Activated CD4-positive, alpha-beta T cell treated with anti-CD3 and anti-CD28 coated beads, Interleukin-2, amount 50 U/mL, for 1 hour (primary cell): ENCODE measurements around the gene BMPR1A.
"Not testable (repeated sequence)": the region's sequence is repeated elsewhere in the genome, so short reads cannot be mapped to it uniquely, and the experiment has no call there.

Source experiments
- DNase-seq: peaks from one replicate; pipeline ENCODE4 v3.0.0-alpha.2; 2020

BMPR1A gene

GRCh38 chr10:86851328-86852207, 95.1 kb downstream of the BMPR1A start:
- no peak for DNase-seq

GRCh38 chr10:86853582-86853981, 97.2 kb downstream of the BMPR1A start:
- DNase-seq = not testable (repeated sequence)

- no peak for DNase-seq
Observed at GRCh38 chr10:86855513-86855912, 99.1 kb downstream of the BMPR1A start.

GRCh38 chr10:86856156-86856555, 99.7 kb downstream of the BMPR1A start:
- DNase-seq = no peak

GRCh38 chr10:86857128-86857721, 100.8 kb downstream of the BMPR1A start:
- DNase-seq = no peak

GRCh38 chr10:86858011-86858410, 101.6 kb downstream of the BMPR1A start:
- no peak for DNase-seq

- DNase-seq = no peak
Observed at GRCh38 chr10:86861351-86861750, 104.9 kb downstream of the BMPR1A start.

GRCh38 chr10:86862373-86862772, 106.0 kb downstream of the BMPR1A start:
- DNase-seq = no peak

GRCh38 chr10:86862786-86863483, 106.5 kb downstream of the BMPR1A start:
- no peak for DNase-seq

- DNase-seq = no peak
Observed at GRCh38 chr10:86863484-86863842, 107.0 kb downstream of the BMPR1A start.

- DNase-seq = not testable (repeated sequence)
Observed at GRCh38 chr10:86865011-86865811, 108.8 kb downstream of the BMPR1A start.

GRCh38 chr10:86867149-86867548, 110.7 kb downstream of the BMPR1A start:
- DNase-seq = no peak

- DNase-seq = no peak
Observed at GRCh38 chr10:86868353-86868752, 111.9 kb downstream of the BMPR1A start.

GRCh38 chr10:86870679-86871078, 114.3 kb downstream of the BMPR1A start:
- no peak for DNase-seq

GRCh38 chr10:86871563-86872183, 115.3 kb downstream of the BMPR1A start:
- no peak for DNase-seq

- DNase-seq = no peak
Observed at GRCh38 chr10:86872757-86873156, 116.3 kb downstream of the BMPR1A start.

- DNase-seq = no peak
Observed at GRCh38 chr10:86876748-86877147, 120.3 kb downstream of the BMPR1A start.

- DNase-seq = no peak
Observed at GRCh38 chr10:86878983-86879713, 122.7 kb downstream of the BMPR1A start.

- DNase-seq = no peak
Observed at GRCh38 chr10:86880971-86881370, 124.6 kb downstream of the BMPR1A start.

GRCh38 chr10:86888585-86889381, 132.4 kb downstream of the BMPR1A start:
- DNase-seq = no peak

GRCh38 chr10:86889997-86890396, 133.6 kb downstream of the BMPR1A start:
- no peak for DNase-seq
